ENCODE data around the gene PZP.
"Not testable (repeated sequence)": the region's sequence is repeated elsewhere in the genome, so short reads cannot be mapped to it uniquely, and the experiment has no call there.

PZP gene

GRCh38 chr12:9208229-9208628 lies at the start of gene PZP:
Gene PZP, minus strand, starts transcription at chr12:9208395. Its CDS starts 54 bp downstream, at chr12:9208341.
- DNase-seq, result no peak

DNA sequence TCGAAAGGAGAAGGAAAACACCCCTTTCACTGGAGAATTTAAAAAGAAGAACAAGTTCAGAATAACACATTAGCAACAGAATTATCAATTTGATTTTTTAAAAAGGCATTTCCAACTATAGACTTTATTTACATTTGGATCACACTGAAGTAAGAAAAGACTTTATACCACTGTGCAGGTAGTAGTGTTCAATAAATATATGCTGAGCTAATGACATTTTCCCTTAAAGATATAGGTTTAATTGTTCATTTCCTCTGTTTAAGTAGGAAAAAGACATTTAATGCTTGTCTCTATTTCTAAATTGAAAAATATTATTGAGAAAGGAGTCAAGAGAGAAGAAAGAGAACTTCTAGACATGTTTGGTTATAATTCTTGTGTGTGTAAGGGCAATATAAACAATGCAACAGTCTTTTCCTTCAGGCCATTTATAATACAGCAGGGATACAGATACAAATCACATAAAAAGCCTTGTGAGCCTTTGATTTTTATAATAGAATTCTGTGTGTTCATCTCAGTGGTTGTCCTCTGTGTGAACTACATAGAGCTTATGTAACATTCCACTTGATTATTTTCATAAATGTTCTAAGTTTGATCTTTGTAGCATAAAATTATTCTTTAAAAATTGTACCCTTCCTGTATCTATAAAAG lies 48.7 kb upstream of the PZP start:
- no peak for DNase-seq

DNA sequence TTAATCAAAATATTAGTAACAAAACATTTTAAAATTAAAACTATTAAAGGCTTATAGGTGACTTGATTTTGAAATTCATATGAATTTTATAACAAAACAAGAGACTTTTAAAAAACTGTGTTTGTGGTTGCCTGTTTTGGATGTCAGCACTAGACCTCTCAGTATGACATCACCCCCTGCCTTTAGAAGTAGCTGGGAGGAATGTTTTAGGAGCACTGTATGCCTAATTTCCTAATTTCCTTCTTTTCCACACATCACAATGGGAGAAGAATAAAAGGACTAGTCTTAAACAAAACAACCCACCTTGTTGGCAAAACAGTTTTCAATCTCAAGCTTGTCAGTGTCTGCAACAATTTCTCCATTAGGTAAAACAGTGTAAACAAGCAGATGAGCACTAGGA lies 48.1 kb upstream of the PZP start:
- no peak for DNase-seq

DNA sequence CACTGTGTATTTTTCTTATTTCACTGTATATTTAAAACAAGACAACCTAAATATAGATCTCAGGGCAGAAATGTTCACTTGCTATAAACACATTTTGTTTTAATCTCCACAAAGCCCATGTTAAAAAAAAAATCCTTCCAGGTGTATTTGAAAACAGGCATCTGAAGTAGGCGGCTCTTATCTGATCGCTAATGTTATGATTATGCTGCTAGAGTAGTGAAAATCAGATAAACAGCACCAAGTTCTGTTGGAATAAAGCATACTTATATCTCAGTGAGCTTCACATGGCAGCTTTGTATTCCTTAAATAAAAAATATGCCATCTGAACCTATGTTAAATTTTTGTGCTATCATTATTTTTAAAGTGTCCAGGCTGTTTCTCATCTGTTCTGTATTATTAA lies 47.6 kb upstream of the PZP start:
- DNase-seq, result no peak

GRCh38 chr12:9253464-9253863 lies 45.3 kb upstream of the PZP start:
- no peak for DNase-seq

DNA sequence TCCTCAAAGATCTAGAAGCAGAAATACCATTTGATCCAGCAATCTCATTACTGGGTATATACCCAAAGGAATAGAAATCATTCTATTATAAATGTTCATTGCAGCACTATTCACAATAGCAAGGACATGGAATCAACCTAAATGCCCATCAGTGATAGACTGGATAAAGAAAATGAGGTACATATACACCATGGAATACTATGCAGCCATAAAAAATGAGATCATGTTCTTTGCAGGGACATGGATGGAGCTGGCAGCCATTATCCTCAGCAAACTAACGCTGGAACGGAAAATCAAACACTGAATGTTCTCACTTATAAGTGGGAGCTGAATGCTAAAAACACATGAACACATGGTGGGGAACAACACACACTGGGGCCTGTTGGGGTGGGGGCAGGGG lies 44.6 kb upstream of the PZP start:
- not testable (repeated sequence) for DNase-seq

- DNase-seq, result no peak
Measured at GRCh38 chr12:9252256-9252655, 44.1 kb upstream of the PZP start.

- no peak for DNase-seq
Measured at GRCh38 chr12:9248435-9248834, 40.2 kb upstream of the PZP start.

- no peak for DNase-seq
Measured at GRCh38 chr12:9244894-9245293, 36.7 kb upstream of the PZP start.

DNA sequence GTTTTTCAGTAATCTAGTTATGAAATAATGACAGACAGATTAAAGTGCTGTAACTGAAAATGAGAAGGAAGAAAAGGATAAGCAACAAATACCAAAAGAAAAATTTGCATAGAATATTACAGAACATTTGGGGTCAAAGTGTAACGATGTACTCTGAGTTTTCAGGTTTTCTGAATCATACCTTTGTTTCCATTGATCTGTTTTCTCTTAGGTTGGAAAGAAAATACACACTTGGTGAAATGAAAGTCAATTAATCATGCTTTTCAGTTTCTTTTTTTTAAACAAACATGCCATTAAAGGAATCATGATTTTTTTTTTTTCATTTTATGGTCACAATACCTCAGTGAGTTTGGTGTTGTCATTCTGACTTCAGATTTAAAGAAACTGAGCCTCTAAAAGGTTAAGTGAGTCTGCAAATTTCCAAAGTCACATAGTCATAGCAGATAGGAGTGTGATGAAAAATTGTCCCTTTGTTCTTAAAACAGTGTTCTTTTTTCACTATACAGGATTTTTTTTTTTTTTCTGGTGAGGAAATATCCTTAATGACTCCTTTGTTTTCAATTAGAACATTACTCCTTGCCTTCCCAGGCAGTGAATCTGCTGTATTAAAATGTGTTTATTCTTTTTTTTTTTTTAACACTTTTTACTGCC lies 35.9 kb upstream of the PZP start:
- DNase-seq, result no peak

DNA sequence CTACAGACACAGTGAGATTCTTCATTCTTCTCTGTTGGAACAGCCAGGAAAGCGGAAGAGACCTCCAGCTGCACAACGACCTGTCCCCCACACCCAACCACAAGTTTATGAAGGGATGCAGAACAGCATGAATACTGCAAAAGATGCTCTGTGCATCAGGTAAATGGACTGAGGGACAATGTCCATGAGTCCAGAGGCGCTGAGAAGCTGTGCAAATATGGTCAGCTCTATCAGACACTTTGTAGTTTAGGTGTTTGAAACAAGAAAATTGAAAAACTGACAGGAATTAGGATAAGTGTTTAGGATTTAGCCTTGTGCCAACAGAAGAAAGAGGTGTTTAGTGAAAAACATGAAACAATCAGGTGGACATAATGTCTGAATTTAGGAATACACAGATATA lies 33.1 kb upstream of the PZP start:
- DNase-seq, result no peak

DNA sequence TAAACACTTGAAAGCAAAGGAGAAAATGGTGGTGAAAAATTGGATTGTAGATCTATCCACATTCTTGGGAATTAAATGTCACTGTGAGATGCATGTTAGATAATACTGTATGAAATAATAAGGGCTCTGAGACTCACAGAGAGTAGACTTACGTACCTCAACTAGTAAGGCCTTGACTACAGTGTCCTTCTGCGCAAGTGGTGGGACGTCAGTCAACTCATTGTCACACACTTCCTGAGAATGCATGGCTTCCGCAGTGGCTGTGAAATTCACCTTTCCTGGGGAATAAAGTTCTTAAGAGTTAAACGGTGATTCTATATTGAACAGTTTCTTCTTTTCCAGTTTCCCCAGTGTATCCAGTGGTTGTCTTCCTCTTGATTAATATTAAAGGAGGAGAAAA lies 32.6 kb upstream of the PZP start:
- no peak for DNase-seq

- peak; percentile 26 for DNase-seq
Measured at GRCh38 chr12:9240004-9240635, 31.9 kb upstream of the PZP start.

DNA sequence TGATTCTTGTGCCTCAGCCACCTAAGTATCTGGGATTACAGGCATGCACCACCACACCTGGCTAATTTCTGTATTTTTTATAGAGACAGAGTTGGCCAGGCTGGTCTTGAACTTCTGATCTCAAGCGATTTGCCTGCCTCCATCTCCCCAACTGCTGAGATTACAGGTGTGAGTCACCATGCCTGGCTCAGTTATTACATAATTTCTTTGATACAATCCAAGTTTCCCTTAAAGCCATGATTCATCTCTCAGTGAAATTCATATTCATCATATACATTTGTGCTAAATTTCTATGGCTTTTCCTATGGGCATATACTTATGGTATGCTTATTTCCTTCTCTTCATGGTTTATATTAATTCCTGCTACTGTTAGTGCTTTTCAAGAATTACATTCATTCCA lies 29.1 kb upstream of the PZP start:
- DNase-seq, result no peak

DNA sequence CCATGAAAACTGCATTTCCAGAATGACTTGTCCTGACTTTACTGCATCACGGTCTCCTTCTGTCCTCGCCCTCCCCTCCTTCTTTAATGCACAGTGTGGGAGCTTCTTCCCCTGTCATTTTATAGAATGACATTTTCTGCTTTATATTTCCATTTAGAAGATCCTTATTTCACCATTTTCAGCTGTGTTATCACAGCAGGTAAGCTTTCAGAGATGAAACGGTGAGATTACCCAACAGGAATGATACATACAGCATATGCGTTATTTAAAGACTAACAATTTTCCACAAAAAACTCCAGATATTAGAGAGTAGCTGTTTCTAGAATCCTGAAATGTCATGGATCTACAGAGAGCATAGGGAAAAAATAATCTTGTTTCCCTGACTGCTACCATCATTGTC lies 27.3 kb upstream of the PZP start:
- DNase-seq, result no peak

DNA sequence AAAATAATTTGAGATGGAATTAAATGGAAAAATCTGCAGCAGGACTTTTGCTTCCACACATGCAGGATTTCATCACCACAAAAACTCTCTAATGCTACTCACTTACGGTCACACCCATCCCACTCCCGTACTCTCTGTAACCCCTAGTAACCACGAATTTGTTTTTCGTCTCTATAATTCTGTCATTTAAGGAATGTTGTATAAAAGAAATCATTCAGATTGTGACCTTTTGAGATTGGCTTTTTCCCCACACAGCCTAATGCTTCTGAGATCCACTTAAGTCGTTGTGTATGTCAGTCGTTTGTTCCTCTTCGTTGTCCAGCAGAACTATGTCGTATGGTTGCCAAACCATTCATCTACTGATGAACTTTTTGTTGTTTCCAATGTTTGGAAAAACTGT lies 19.8 kb upstream of the PZP start:
- DNase-seq, result no peak

DNA sequence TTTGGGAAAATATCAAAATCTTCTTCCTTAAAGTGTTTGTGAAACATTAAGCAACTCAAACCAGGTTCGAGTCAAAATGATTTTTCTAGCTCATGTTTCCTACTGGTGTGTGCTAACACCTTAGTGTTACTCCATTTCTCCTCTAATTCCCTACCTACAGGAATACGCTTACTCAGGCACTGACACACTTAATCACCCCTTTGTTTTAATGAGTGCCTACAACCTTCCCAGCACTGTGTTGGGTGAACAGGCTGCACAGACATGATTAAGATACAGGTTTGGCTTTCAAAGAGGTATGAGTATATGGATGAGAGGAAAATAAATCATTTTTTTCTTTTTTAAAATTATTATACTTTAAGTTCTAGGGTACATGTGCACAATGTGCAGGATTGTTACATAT lies 15.6 kb upstream of the PZP start:
- no peak for DNase-seq

DNA sequence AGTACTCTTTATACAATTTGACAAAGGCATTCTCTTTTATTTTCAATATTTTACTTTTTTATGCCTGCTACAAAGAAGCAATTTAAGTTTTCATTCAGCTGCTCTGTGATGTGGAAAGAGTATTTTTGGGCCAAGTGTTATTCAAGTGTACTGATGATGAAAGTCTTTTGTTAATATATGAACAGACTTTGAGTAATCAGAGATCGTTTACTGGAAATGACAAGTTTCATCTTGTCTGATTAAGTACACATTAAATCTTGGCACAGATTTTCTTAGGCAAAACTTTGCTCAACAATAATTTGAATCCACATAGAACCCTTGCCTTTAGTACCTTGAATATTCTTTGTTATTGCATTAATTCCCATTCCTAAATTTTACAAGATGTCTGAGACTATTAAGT lies 13.3 kb upstream of the PZP start:
- no peak for DNase-seq

GRCh38 chr12:9221011-9221410 lies 12.8 kb upstream of the PZP start:
- DNase-seq, result not testable (repeated sequence)

DNA sequence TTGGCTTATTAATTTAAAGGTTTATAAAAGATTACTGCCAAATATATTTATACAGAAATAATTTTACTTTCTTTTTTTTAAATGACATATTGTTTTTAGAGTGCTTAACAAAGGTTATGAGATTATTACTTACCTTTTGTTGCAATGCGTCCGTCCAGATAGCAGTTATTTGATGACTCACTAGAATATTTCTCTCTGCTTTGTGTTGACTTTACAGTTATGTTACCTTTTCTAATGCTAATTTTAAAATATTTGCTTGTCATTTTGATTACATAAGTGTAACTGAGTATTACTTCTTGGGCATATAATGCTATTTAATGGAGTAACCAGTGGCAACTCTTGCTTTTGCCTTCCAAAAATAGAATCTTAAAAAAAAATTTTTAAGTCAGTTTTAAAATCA lies 6.3 kb upstream of the PZP start:
- no peak for DNase-seq

- DNase-seq, result no peak
Measured at GRCh38 chr12:9211687-9212086, 3.5 kb upstream of the PZP start.

DNA sequence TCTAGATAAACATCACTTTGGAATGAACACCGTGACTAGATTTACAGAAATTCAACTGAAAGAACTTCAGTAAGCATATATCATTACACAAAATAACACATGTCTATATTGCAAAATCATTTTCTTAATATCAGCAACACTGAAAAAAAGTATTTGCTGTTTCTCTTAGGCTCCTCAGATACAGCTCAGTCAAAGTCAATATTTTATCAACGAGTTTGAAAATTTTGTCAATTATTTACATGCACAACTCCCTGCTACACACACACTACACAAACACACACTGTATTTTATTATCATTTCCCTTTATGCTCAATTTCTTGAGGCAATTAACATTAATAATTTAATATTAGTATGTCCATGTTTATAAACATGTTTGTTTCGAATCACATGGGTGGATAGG lies 3.8 kb downstream of the PZP start:
- no peak for DNase-seq

DNA sequence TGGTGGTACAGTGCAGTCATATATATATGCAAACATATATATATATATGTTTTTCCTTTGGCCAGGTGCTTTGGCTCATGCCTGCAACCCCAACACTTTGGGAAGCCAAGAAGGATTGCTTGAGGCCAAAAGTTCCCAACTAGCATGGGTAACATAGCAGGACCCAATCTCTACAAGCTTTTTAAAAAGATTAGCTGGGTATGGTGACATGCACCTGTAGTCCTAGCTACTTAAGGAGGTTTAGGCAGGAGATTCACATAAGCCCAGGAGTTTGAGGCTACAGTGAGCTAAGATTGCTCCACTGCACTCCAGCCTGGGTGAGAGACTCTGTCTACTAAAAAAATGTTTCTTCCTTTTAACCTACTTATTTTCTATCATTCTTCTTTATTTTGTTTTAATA lies 10.2 kb downstream of the PZP start:
- no peak for DNase-seq

DNA sequence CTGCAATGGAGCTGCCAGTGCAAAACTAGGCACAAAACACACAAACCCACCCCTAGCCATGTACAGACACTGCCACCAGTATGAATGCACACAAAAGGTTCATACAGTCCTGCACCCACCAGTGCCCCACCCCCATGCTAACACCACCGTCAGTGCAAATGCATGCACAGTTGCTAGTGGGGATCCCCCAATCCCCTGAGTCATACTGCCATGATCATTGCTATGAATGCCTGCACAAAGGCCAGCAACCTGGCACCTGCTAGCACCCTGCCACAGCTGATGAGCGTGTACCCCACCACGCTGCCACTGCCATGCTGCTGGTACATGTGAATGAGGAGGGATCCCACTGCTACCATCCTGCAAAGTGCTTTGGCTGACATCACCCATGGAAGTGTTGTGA lies 23.9 kb downstream of the PZP start:
- DNase-seq, result no peak

- DNase-seq, result no peak
Measured at GRCh38 chr12:9180810-9181209, 27.4 kb downstream of the PZP start.

Measured in RPMI8226 (cell line).